CD4-positive, alpha-beta T cell treated with Interleukin-17A for 1 hour (primary cell): Measurements from ENCODE around the gene MAP3K15.

Experiments used
- DNase-seq: peaks from one replicate; pipeline ENCODE4 v3.0.0-alpha.2; 2020

Gene MAP3K15

DNA sequence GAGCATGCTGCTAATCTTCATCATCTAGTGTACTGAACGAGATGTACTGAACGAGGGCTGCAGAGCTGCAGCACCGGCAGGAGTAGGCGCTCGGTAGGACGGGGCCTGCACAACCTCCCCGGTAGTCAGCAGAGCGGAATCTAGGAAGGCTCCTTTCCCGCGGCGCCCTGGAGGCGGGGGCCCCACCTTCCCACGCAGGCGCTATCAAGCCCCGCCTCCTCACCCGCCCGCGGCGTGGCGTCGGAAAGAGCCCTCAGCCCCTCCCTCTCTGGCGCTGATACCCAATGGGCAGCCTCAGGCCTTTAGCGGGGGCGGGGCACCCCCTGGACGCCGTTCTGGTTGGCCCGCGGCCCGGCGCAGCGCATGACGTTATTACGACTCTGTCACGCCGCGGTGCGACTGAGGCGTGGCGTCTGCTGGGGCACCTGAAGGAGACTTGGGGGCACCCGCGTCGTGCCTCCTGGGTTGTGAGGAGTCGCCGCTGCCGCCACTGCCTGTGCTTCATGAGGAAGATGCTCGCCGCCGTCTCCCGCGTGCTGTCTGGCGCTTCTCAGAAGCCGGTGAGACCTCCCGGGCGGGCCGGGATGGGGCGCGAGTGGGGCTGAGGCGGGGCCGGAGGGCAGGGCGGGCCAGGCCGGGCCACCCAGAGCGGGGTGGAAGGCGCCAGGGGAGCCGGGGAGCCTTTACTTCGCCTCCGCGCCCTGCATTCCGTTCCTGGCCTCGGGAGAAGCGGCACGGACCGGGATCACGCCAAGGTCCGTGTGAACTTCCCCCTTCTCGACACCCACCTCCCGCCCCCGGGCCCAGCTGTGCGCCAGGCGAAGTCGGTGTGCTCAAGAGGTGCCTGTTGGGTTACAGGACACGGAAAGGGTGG is 171.5 kb downstream of the MAP3K15 start, which contains the start of gene PDHA1:
PDHA1 (plus strand) TSS at position 393 of the 874 bp plus-strand sequence; CDS start at position 504, 111 bp downstream.
- peak; percentile 93 for DNase-seq

DNA sequence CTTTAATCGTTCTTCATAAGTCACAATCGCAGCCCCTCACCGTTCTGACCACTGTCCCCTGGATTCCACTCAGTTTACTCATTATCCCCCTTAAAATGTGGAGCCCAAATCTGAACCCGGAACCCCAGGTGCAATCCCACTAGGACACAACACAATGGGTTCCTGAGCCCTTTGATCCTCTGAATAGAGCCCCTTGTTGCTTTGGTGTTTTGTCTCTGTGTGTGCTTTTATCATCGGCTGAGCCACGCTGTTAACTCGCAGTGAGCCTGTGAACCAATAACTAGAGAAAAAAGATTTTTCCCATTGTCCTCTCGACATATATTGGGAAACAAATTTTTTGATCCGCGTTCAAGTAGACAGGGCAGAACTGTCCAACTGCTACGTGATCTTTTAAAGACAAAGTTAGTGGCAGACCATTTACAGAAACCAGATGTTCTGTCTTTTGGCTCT is 172.2 kb downstream of the MAP3K15 start:
- DNase-seq, result no peak

DNA sequence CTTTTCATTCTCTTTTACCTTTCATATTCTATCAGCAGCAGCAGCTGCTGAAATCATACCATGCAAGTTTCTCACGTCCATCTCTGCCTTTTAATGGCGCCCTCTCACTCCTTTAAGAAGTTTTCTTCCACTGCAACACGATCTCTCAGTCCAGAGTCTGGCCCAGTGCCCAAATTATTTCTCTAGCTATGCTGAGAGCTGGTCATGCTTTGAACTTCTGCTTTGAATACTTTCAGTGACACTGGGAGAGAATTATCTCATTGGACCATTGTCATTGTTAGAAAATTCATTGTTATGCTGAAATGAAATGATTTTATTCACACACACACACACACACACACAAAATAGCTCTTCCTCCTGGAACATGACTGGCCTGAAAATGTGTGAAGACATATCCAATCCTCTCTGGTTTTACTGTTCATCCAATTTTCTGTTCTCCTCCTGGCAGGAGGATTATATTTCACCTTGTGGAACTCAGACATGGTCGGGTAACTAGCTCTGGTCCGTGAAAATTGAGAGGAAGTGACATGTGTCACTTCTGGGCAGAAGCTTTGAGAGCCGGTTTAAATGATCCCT is 172.9 kb downstream of the MAP3K15 start:
- no peak for DNase-seq

DNA sequence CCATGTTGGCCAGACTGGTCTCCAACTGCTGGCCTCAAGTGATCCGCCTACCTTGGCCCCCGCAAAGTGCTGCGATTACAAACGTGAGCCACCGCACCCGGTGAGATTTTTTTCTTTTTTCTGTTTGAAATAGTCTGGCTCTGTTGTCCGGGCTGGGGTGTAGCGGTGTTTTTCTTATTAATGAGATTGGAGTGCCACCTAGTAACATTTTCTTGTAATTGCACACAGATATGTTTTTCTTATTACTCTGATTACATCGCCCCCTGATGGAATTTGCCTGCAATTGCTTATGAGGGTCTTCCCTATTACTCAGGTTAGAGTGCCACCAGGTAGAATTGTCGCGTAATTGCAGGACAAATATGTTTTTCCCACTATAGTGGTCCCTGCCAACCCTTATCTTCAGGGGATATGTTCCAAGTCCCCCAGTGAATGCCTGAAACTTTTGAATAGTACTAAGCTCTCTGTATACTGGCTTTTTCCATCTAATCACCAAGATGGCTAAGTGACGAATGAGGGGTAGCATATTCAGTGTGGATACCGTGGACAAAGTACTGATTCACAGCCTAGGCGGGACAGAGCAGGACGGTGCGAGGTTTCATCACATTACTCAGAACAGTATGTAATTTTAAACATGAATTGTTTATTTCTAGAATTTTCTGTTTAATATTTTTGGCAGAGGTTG is 180.2 kb downstream of the MAP3K15 start:
- peak; percentile 29 for DNase-seq

DNA sequence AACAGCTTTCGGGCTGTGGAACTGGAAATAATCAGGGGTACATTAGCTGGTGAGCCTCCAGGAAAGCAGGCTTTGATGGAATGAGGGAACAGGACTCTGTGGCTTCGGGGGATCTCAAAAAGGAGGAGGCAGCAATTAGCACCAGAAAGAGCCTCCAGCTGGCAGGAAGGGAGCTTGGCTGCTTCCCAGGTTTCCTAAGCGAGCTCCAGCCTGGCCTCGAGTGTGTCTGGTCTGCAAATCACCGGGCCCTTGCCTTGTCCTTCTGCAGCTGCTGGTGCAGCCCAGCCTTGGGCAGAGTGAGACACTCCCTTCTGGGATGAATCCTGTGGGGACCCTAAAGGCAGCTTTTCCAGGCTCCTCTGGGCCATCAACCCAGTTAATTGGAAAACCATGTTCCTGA is 182.3 kb downstream of the MAP3K15 start:
- DNase-seq, result no peak

DNA sequence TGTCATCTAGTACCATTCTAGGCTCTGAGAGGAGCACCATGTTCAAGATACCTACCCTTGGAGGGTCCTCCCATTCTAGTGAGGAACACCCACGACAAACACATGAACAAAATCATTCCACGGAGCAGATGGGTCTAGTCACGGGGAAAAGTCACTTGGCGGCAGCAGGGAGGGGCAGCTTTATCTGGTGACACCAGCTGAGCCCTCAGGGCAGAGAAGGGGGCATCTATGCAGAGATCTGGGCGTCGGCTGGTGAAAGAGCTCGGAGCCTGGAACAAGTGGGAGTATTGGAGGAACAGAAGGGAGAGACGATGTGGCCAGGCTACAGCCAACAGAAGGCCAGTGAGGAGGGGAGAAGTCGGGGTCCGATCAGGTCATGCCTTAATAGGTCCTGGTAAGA is 183.5 kb downstream of the MAP3K15 start:
- DNase-seq, result no peak

DNA sequence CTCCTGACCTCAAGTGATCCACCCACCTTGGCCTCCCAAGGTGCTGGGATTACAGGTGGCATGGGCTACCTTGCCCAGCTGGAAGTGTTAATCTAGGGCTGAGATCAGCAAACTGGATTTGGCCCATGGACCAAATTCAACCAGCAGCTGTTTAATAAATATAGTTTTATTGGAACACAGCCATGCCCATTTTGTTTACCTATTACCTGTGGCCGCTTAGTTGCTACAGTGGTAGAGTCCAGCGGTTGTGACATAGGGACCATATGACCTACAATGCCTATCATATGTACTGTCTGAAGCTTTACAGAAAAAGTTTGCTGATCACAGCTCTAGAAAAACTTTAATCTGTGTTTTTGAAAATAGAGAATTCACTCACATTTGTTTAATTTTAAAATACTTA is 188.7 kb downstream of the MAP3K15 start:
- DNase-seq, result no peak
